Smooth muscle cell of bladder (primary cell): Measurements from ENCODE around the gene ZNF141. TPM values are rescaled to one million over a fixed set of nuclear protein-coding genes. Genes with fewer than 3 reads are reported as not detected.

Experiments
- total RNA-seq: library from RNA; depleted of rRNA; stranded (reverse); fragments of >200 nt; gene quantifications from 2 replicates; pipeline ENCODE4 v1.2.3, GENCODE V29; 2014

The ZNF141 gene
- 9.1 and 9.8 TPM in 2 replicates for total RNA-seq

DNA sequence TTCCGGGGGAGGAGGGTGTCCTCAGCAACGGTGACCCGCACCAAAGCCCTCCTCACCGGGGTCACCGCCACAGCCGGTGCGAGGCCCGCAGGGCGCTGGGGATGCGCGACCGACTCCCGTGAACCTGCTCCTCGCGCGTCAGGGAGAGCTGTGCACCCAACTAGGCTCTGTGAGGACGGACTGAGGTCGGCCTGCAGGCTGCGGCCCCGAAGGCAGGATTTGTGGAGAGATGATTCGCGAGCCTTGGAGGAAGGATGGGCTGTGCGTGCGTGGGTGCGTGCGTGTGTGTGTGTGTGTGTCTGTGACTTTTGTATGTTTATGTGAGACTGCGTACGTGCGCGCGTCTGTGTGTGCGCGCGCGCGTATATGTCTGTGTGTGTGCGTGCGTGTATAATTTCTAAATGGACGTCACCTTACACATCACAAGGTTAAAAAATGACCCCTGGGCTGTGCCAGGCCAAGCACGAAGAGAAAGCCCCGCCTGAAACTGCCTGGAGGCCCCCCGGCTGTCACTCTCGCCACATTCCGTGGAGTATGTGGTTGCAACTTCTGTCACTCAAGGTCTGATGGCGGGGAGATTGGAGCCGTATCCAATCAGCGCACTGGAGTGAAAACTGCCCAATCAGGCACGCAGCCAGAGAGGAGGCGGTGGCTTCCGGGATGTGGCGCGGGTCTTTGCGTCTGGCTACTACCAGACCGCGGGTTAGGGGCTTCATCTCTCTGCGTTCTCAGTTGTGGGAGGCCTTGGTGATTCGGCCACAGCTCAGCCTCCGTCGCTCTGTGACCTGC is at the start of gene ZNF141:
TSS of gene ZNF141 (plus strand) at position 672 of the 789 bp plus-strand sequence. CDS start 170 bp downstream, outside the sequence.

DNA sequence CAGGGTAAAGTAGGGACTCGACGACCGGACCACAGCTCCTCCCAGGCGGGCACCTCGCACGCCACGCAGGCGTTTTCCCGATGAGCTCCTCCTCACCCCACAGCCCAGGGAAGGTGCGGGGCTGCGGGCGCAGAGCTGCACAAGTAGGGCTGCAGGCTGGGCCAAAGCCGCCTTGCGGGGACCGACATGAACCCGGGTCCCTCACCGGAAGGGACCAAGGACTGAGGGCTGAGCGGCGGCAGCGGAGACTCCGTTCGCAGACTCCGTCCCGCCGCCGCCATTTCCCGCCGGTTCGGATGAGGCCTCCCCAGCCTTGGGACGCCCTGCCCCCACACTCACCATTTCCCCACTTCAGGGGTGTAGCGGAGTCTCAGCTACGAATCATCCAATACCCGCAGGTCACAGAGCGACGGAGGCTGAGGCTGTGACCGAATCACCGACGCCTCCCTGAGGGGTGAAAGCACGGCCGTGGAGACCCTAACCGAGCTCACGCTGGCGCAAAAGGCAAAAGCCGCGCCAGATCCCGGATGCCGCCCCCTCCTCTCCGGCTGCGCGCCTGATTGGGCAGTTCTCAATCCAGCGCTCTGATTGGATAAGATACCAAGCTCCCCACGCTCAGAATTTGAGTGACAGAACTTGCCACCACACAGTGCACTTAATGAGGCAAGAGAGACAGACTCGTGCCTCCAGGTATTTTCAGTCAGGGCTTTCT is 32.5 kb upstream of the ZNF141 start, which contains the start of gene ZNF732:
TSS of gene ZNF732 (minus strand) at position 506 of the 712 bp plus-strand sequence. CDS start at position 342, 164 bp downstream.

Other genes starting within 250 kb of the ZNF141 start
- gene ZNF718, start 213.3 kb upstream of the ZNF141 start, total RNA-seq: 1.7 and 3.6 TPM in 2 replicates
- 0.14 and 0.18 TPM in 2 replicates for gene ZNF732, start 32.3 kb upstream of the ZNF141 start, total RNA-seq
- gene ZNF721, start 161.3 kb downstream of the ZNF141 start, total RNA-seq: 12.9 and 16.7 TPM in 2 replicates
- 46.4 and 54.2 TPM in 2 replicates for gene PIGG, start 161.4 kb downstream of the ZNF141 start, total RNA-seq
- not detected in 2 replicates for gene TMEM271, start 238.5 kb downstream of the ZNF141 start, total RNA-seq